Natural killer cell treated with Interleukin-12 subunit alpha and Interleukin-12 subunit beta and Interleukin-15 and Interleukin-18, amount 100 ng/mL, for 72 hours (primary cell): Measurements from ENCODE around the gene ZDHHC11. TPM values are rescaled to one million over a fixed set of nuclear protein-coding genes. Genes with fewer than 3 reads are reported as not detected.
"Not testable (repeated sequence)": the region's sequence is repeated elsewhere in the genome, so short reads cannot be mapped to it uniquely, and the experiment has no call there.

ENCODE experiments used
- ATAC-seq, 2 donors: fragments of 150-1000 bp; cut with Tn5 transposase in 1 of 2; sonication (Bioruptor Pico), chemical (Tn5 transposase) in 1 of 2; 2 replicates each; pipeline ENCODE4 v1.10.0; 2021
- DNase-seq: peaks from one replicate; pipeline ENCODE4 v3.0.0; 2022; ENCODE audit warnings: low spot score
- H3K27ac Mint-ChIP-seq, 2 donors: 1 replicate in 1 of 2; 2 replicates in 1 of 2; pipeline ENCODE4 v1.8.0; 2022; ENCODE audit warnings: mixed read lengths in 2 of 2, mild to moderate bottlenecking in 1 of 2, moderate library complexity in 1 of 2
- H3K27me3 Mint-ChIP-seq, 2 donors: 1 replicate in 1 of 2; 2 replicates in 1 of 2; pipeline ENCODE4 v1.8.0; 2022; ENCODE audit warnings: mixed read lengths in 2 of 2
- H3K36me3 Mint-ChIP-seq: one replicate; pipeline ENCODE4 v1.8.0; 2022; ENCODE audit warnings: mixed read lengths
- H3K4me1 Mint-ChIP-seq, 2 donors: 1 replicate in 1 of 2; 2 replicates in 1 of 2; pipeline ENCODE4 v1.8.0; 2022; ENCODE audit warnings: low read depth in 2 of 2, mixed read lengths in 2 of 2, mild to moderate bottlenecking in 1 of 2
- H3K4me3 Mint-ChIP-seq: one replicate; pipeline ENCODE4 v1.8.0; 2022; ENCODE audit warnings: mixed read lengths
- H3K9me3 Mint-ChIP-seq: 2 replicates; pipeline ENCODE4 v1.8.0; 2022; ENCODE audit warnings: mixed read lengths
- total RNA-seq, 2 donors: library from RNA; stranded (reverse); gene quantifications; one replicate each; pipeline ENCODE4 v1.2.3, GENCODE V29; 2022

Gene ZDHHC11
- total RNA-seq, 2 donors from 2014 or later, result 8.1 to 24.5 TPM

DNA sequence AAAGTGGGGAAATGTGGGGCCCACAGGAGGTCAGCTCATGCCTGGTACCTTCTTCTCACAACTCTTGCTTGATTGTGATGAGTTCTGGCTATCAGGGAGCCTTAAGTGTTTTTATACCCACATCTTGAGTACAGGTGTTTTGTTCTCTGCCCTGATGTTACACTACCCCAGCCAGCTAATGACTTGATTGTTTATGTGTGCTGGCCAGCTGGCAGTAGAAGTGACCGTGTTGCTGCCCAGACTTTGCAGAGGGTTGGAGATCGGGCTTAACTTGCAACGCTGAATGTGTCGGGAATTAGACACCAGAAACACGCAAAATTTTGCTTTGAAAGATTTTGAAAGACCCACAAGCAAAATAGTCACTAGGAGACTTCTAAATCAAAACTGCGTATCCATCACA, 49.3 kb downstream of the ZDHHC11 start:
- Mint-ChIP-seq H3K4me3 (no peak overlapping the region), H3K9me3 (peaks cover 9% of the 10 kb centered on the region), H3K36me3 (peaks cover 24% of the 10 kb centered on the region), H3K4me1 (no peaks in the 10 kb centered on the region), H3K27ac (no peak overlapping the region), H3K27me3 (peaks cover 28 to 70% of the 10 kb centered on the region in 2 donors)
- DNase-seq, result no peak
- no peak for ATAC-seq

DNA sequence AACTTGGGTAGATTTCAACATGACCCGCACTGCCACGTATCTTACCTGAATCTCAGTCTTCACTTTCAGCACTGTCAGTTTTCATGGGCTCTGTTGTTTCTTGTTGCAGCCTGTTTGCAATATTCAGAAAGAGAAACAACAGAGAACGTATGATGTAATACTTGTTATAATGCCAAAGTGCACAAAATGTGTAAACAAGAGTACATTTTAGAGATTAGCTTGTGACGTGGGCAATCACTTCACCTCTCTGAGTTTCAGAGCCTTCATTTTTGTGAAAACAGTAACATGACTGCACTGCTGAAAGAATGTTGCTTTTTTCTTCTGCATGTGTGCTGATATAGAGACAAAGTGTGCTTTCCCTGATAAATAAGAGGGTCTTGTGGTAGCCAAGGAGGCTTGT, 49.7 kb downstream of the ZDHHC11 start:
- H3K4me1 Mint-ChIP-seq, H3K4me3 Mint-ChIP-seq, ATAC-seq, DNase-seq, H3K27ac Mint-ChIP-seq, H3K9me3 Mint-ChIP-seq: not testable (repeated sequence)
- Mint-ChIP-seq H3K36me3 (peaks cover 24% of the 10 kb centered on the region), H3K27me3 (peaks cover 29 to 68% of the 10 kb centered on the region in 2 donors)

DNA sequence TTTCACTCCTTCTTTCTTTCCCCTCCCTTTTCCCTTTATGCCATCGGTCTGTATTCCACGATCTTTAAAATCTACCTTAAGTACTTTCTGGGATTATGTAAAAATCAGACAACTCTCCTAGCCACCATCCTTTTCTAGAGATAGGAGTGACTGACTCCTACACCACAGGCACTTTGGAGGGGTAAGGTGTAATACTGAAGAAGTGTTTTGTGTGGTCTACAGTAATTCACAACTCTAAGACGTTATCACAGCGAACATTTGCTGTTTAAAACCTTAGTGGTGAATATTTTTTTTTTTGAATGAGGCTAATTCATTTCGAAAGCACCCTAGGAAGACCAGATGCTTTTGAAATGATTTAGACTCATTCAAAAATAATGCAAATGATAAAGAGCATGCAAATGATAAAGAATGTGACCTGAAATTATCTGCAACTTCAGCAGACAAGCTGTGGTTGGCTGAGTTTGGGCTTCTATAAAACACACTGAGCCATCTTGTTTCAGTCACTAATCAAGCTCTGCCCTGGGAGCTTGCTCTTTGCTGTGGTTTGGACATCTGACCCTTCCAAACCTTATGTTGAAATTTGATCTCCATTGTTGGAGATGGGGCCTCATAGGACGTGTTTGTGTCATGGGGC, 52.2 kb downstream of the ZDHHC11 start:
- H3K4me1 Mint-ChIP-seq, DNase-seq, H3K4me3 Mint-ChIP-seq, H3K9me3 Mint-ChIP-seq, H3K27ac Mint-ChIP-seq: not testable (repeated sequence)
- peaks cover 26 to 45% of the 10 kb centered on the region in 2 donors for H3K27me3 Mint-ChIP-seq
- peak in 1 of 2 donors; percentile 49 for ATAC-seq
- peaks cover 14% of the 10 kb centered on the region for H3K36me3 Mint-ChIP-seq

DNA sequence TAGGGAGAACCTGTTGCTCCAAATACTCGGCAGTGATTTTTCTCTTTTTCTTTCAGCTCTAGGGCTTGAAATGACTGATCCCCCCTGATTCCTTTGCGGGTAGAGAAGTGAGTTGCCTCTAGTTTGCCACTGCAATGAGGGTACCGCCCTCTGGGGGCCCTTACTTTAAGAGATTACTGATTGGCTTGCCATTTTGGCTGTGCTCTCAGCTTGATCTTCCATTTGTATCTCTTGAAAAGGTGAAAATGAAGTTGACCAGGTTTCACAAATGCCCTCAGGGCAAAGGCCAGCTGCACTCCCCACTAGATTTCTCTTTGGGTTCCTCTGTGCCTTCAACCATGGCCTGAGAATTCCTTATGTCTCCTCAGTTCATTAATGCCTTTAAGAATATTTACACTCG, 52.8 kb downstream of the ZDHHC11 start:
- not testable (repeated sequence) for H3K9me3 Mint-ChIP-seq, DNase-seq, ATAC-seq, H3K4me1 Mint-ChIP-seq, H3K27ac Mint-ChIP-seq, H3K4me3 Mint-ChIP-seq
- peaks cover 31 to 45% of the 10 kb centered on the region in 2 donors for H3K27me3 Mint-ChIP-seq
- H3K36me3 Mint-ChIP-seq, result peaks cover 12% of the 10 kb centered on the region

DNA sequence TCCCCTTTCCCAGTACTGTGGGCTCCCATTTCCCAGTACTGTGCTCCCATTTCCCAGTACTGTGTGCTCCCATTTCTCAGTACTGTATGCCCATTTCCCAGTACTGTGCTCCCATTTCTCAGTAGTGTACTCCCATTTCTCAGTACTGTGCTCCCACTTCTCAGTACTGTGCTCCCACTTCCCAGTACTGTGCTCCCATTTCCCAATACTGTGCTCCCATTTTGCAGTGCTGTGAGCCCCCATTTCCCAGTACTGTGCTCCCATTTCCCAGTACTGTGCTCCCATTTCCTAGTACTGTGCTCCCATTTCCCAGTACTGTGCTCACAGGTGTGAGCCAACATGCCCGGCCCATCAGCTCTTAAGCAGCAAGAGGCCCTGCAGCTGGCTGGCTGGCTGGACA, 54.9 kb downstream of the ZDHHC11 start:
- not testable (repeated sequence) for H3K9me3 Mint-ChIP-seq, H3K4me1 Mint-ChIP-seq, ATAC-seq, H3K4me3 Mint-ChIP-seq, H3K36me3 Mint-ChIP-seq, DNase-seq, H3K27ac Mint-ChIP-seq
- peaks cover 25 to 29% of the 10 kb centered on the region in 2 donors for H3K27me3 Mint-ChIP-seq

DNA sequence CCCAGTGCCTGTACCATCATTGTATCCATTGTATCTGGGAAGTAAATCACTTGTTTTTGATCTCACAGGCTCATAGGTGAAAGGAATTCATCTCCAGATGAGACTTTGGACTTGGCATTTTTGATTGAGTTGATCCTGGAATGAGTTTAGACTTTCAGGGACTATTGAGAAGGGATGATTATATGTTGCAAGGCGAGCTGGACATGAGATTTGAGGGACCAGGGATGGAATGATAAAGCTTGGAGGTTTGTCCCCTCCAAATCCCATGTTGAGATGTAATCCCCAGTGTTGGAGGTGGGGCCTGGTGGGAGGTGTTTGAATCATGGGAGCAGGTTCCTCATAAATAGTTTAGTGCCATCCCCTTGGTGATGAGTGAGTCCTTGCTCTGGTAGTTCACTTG, 55.8 kb downstream of the ZDHHC11 start:
- not testable (repeated sequence) for ATAC-seq, H3K27ac Mint-ChIP-seq, DNase-seq, H3K4me3 Mint-ChIP-seq, H3K4me1 Mint-ChIP-seq, H3K36me3 Mint-ChIP-seq
- Mint-ChIP-seq H3K27me3 (peaks cover 31 to 34% of the 10 kb centered on the region in 2 donors), H3K9me3 (peaks cover 11% of the 10 kb centered on the region)

DNA sequence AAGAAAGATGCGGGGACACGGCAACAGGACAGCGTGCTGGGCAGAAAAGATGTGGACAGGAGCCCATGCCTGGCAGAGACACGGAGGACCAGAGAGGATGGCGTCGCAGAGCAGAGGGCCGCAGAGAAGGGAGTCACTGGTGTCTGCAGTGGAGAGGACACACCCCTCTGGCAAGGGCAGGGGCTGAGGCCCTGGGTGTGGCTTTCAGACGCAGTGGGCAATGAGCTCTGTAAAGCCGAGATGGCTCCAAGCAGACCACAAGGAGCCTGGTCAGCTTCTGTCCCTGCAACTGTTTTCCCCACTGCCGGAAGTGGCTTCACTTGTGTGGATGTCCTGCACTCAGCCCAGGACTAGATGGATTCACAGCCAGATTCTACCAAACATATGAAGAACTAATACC, 62.1 kb downstream of the ZDHHC11 start:
- Mint-ChIP-seq H3K27me3 (peaks cover 17 to 25% of the 10 kb centered on the region in 2 donors), H3K9me3 (peaks cover 13% of the 10 kb centered on the region)
- not testable (repeated sequence) for DNase-seq, H3K27ac Mint-ChIP-seq, H3K36me3 Mint-ChIP-seq, H3K4me3 Mint-ChIP-seq, H3K4me1 Mint-ChIP-seq, ATAC-seq

DNA sequence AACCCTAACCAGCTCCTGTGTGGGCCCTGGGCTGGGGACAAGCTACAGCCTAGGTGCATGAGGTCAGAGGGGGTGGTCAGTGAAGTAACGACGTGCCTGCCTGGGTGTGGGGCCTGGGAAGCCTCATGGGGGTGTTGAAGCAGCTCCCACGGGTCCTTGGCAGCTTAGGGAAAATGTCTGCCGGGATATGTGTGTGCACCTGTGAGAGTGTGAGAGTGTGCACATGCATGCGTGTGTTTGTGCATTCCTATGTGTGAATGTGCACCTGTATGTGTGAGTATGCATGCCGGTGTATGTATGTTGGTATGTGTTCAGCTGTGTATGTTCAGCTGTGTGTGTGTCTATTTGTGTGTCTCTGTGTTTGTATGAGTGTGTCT, 62.9 kb downstream of the ZDHHC11 start:
- not testable (repeated sequence) for DNase-seq, ATAC-seq, H3K27ac Mint-ChIP-seq, H3K4me1 Mint-ChIP-seq, H3K9me3 Mint-ChIP-seq, H3K4me3 Mint-ChIP-seq, H3K36me3 Mint-ChIP-seq
- peaks cover 10 to 21% of the 10 kb centered on the region in 2 donors for H3K27me3 Mint-ChIP-seq

DNA sequence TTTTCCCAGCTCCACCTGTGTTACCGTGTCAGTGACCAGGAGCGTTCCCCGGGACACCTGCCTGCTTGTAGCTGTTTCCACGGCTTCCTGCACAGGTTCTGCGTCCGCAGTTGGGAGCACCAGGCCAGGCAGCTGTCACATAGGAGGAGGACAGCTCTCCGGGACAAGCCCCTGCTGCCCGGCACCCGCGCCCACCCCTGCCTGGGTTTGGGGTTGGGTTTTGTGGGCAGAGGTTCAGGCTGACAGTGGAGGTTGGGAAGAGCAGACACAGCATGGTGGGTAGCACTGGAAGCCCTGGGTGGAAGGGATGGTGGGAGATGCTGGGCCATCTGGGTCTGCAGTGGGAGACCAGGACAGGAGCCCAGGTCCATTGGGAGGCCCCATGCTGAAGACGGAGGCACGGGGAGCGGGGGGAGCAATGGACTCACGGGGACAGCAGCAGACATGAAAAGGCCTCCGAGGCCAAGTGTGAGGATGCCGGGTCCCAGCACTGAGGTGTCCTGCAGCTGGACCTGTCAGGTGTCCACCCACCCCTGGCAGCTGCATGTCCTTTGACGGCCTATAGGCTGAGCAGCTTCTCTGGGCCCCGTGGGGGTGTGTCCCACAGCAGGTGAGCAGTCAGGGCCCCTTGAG, 63.4 kb downstream of the ZDHHC11 start:
- not testable (repeated sequence) for H3K36me3 Mint-ChIP-seq, DNase-seq, H3K9me3 Mint-ChIP-seq, H3K4me3 Mint-ChIP-seq, H3K4me1 Mint-ChIP-seq, ATAC-seq, H3K27ac Mint-ChIP-seq
- peaks cover 10 to 21% of the 10 kb centered on the region in 2 donors for H3K27me3 Mint-ChIP-seq

DNA sequence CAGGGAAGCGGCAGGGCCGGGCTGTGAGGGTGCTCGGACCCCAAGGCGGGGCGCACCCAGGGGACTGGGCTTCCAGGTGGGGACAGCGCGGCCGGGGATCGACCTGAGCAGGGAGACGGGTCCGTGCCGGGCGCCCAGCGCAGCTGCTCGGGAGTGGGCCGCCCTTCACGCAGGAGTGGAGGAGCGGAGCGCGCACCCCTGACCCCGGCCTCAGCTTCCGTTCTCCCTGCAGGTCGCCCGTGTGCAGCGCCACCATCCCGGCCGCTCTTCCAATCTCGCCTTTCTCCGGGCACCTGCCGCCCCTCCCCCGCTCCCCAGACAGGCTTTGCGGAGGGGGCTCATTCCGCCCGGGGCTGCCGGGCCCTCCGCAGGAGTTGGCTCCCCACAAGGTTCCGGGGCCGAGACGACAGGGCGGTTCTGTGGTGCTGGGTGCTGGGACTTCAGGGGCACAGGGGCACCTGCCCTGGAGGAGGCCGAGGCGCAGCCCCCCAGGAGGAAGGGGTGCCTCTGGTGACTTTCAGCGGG, 65.5 kb downstream of the ZDHHC11 start:
- H3K9me3 Mint-ChIP-seq, DNase-seq, H3K4me1 Mint-ChIP-seq, H3K27ac Mint-ChIP-seq, H3K36me3 Mint-ChIP-seq, H3K4me3 Mint-ChIP-seq: not testable (repeated sequence)
- ATAC-seq, result peak in 1 of 2 donors; percentile 37
- H3K27me3 Mint-ChIP-seq, result peaks cover 6 to 12% of the 10 kb centered on the region in 2 donors

DNA sequence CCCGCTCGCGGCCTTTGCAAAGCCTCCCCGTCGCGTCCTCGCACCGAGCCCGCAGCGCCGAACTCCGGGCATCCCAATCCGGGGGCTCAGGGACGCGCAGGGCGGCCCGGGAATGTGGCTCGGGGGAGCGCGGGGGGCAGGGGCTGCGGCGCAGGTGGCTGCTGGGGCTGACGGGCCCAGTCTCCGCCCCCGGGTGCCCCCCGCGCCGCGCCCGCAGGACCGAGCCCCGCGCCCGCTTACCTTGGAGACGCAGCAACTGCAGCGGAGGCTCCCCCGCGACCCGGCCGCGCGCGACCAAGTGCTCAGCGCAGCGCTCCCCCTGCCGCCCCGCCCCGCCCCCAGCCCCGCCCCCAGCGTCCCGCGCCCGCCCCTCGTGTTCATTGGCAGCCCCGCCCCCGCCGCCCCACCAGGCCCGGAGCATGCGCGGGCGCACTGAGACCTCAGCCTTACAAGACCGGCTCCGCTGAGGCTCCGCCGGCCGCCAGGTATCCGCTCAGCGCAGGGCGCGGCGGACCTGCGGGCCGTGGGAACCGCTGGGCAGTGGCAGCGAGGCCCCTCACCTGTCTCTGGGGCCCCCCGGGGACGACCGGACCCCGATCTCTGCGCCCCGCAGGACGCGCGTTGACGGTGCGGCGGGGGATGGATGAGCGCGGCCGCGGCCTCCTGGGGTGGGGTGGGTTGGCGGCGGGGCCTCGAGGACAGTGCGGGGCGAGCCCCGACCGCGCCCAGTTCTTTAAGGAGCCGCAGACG, 66.2 kb downstream of the ZDHHC11 start, which contains the start of gene ZDHHC11B:
Gene ZDHHC11B (minus strand): TSS at position 302 of the 750 bp plus-strand sequence. CDS start 17,810 bp downstream, outside the sequence.
- not testable (repeated sequence) for H3K27ac Mint-ChIP-seq

DNA sequence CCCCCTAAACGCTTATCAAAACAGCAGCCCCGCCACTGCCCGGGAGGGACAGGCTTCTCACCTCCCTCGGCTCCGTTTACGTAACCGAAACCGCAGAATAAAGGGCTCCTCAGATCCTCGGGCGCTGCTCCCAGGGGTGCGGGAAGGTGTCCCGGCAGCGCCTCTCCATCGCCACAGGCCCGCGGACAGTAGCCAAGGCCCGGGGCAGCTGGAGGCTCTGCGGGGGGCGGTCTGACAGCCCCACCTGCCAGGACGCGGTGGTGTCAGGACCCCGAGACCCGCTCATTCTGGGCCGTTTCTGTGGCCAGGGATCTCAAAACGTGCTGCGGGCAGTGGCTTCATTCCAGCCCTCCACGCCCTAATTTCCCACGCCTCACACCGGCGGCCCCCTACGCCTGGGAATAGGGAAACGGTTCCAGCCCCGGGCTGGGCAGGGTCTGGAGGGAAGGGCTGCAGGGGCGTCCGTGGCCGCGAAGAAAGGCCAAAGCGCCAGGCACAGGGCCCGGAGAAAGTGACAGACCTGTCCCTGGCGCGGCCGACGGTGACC, 66.8 kb downstream of the ZDHHC11 start:
- peak overlapping the region; percentile 22 for H3K4me3 Mint-ChIP-seq
- H3K4me1 Mint-ChIP-seq, H3K27me3 Mint-ChIP-seq, ATAC-seq, H3K27ac Mint-ChIP-seq, DNase-seq, H3K36me3 Mint-ChIP-seq, H3K9me3 Mint-ChIP-seq: not testable (repeated sequence)

More for the DNA sequence above, 66.2 kb downstream of the ZDHHC11 start, which contains the start of gene ZDHHC11B:
- not testable (repeated sequence) for H3K9me3 Mint-ChIP-seq, H3K4me1 Mint-ChIP-seq, H3K27me3 Mint-ChIP-seq, H3K36me3 Mint-ChIP-seq
- ATAC-seq, result peak; percentile 83 to 90
- H3K4me3 Mint-ChIP-seq, result peak within 1 kb of the TSS; percentile 22
- peak; percentile 87 for DNase-seq

DNA sequence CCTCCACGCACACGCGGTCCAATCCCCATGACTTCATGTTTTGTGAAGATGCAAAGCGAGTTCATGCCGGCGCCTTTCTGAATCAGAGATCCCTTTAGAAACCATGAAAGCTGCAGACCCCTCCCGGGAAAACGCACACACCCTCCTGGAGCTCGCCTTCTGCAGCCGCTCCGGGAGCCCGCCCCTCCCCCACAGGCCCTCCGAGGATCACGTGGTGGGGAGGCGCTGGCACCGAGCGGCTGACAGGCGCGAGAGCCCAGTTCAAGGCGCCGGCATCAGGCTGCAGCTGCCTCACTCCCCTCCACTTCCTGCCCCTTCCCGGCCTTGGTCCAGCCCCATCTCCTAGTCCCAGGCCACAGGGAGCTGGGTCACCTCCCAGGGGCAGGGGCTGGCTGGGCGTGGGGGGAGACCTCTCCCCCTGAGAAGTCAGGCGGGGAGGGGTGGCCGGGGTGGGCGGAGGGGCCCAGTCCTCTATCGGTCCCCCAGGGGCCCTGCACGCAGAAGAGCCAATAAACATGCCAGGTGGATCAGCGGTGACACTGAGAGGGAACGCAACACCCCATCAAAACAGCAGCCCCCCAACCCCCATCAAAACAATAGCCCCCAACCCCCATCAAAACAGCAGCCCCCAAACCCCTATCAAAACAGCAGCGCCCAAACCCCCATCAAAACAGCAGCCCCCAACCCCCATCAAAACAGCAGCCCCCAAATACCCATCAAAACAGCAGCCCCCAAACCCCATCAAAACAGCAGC, 67.6 kb downstream of the ZDHHC11 start:
- H3K9me3 Mint-ChIP-seq, H3K36me3 Mint-ChIP-seq, H3K4me1 Mint-ChIP-seq, H3K27me3 Mint-ChIP-seq, DNase-seq, H3K27ac Mint-ChIP-seq: not testable (repeated sequence)
- ATAC-seq, result peak in 1 of 2 donors; percentile 28
- H3K4me3 Mint-ChIP-seq, result peak overlapping the region; percentile 22
